Measurements from ENCODE around the gene USP38.

USP38 gene

GRCh38 chr4:143188136-143189088 is 3.7 kb downstream of the USP38 start:
- Histone ChIP-seq H3K27me3 (ENCODE audit: control insufficient read depth, insufficient read depth, low read length) (no peaks in the 10 kb centered on the region), H3K27ac (no peak overlapping the region), H3K9me3 (ENCODE audit: control insufficient read depth, low read length) (no peaks in the 10 kb centered on the region), H2AFZ (no peak overlapping the region), H3K4me2 (ENCODE audit: low read length) (peak overlapping the region; percentile 23), H3K36me3 (ENCODE audit: control insufficient read depth, insufficient read depth, low read length) (no peaks in the 10 kb centered on the region), H3K79me2 (peaks cover 16% of the 10 kb centered on the region), H3K4me1 (peaks cover 5% of the 10 kb centered on the region), H3K4me3 (ENCODE audit: low read depth, low read length) (no peak overlapping the region), H3K9ac (no peak overlapping the region)
- TF ChIP-seq CTCF (IDR thresholded peaks at IDR 0.05) = no peak

DNA sequence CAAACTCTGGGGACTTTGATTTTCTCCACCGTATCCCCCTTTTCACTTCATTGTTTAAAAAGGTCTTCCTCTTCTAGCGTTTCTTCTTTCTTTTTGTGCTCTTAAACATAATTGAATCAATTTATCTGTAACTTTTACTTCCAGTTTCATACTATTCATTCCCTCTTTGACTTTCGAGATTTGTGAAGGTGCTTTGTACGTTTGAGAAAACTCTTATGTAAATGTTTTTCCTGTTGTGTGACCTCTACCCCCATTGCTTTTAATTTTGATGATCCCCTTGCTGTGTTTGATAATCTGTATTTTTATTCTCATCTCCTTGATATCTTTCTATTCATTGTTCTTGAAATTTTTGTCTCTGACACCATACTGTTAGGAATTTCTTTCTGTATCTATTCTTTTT is 4.8 kb downstream of the USP38 start:
- Histone ChIP-seq H2AFZ (no peak overlapping the region), H3K4me2 (ENCODE audit: low read length) (peak overlapping the region; percentile 0), H3K9me3 (ENCODE audit: control insufficient read depth, low read length) (no peaks in the 10 kb centered on the region), H3K36me3 (ENCODE audit: control insufficient read depth, insufficient read depth, low read length) (no peaks in the 10 kb centered on the region), H3K27ac (no peak overlapping the region), H3K27me3 (ENCODE audit: control insufficient read depth, insufficient read depth, low read length) (no peaks in the 10 kb centered on the region), H3K4me3 (ENCODE audit: low read depth, low read length) (no peak overlapping the region), H3K79me2 (peaks cover 16% of the 10 kb centered on the region), H3K9ac (no peak overlapping the region), H3K4me1 (peaks cover 5% of the 10 kb centered on the region)
- no peak for TF ChIP-seq CTCF (IDR thresholded peaks at IDR 0.05)

GRCh38 chr4:143195581-143195980 is 10.9 kb downstream of the USP38 start:
- H3K4me2 ChIP-seq (ENCODE audit: low read length) = no peak overlapping the region
- H3K9me3 ChIP-seq (ENCODE audit: control insufficient read depth, low read length) = no peaks in the 10 kb centered on the region
- peaks cover 7% of the 10 kb centered on the region for H3K79me2 ChIP-seq
- H3K4me3 ChIP-seq (ENCODE audit: low read depth, low read length) = no peak overlapping the region
- no peak overlapping the region for H2AFZ ChIP-seq
- H3K27me3 ChIP-seq (ENCODE audit: control insufficient read depth, insufficient read depth, low read length) = no peaks in the 10 kb centered on the region
- H3K4me1 ChIP-seq = no peaks in the 10 kb centered on the region
- TF ChIP-seq CTCF (IDR thresholded peaks at IDR 0.05) = no peak
- H3K9ac ChIP-seq = no peak overlapping the region
- no peaks in the 10 kb centered on the region for H3K36me3 ChIP-seq (ENCODE audit: control insufficient read depth, insufficient read depth, low read length)
- no peak overlapping the region for H3K27ac ChIP-seq

DNA sequence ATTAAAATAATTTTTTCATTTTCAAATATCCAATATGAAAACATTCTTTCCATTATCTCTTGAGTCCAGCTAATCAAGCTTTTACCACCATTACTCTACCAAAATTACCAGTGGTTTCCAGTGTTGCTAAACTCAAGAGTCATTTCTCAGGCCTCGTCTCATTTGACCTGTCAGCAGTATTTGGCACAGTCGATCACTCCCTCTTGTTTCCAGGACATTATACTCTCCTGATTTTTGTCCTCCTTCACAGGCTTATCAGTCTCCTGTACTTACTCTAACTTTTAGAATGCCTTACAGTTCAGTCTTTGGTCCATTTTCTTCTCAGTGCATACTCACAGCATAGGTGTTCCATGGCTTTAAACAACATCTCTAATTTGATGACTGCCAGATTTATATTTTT is 11.6 kb downstream of the USP38 start:
- Histone ChIP-seq H3K9me3 (ENCODE audit: control insufficient read depth, low read length) (no peaks in the 10 kb centered on the region), H3K36me3 (ENCODE audit: control insufficient read depth, insufficient read depth, low read length) (no peaks in the 10 kb centered on the region), H3K27me3 (ENCODE audit: control insufficient read depth, insufficient read depth, low read length) (no peaks in the 10 kb centered on the region), H3K4me3 (ENCODE audit: low read depth, low read length) (no peak overlapping the region), H3K4me2 (ENCODE audit: low read length) (no peak overlapping the region), H3K79me2 (peaks cover 4% of the 10 kb centered on the region), H3K9ac (no peak overlapping the region), H2AFZ (no peak overlapping the region), H3K4me1 (no peaks in the 10 kb centered on the region), H3K27ac (no peak overlapping the region)
- no peak for TF ChIP-seq CTCF (IDR thresholded peaks at IDR 0.05)

DNA sequence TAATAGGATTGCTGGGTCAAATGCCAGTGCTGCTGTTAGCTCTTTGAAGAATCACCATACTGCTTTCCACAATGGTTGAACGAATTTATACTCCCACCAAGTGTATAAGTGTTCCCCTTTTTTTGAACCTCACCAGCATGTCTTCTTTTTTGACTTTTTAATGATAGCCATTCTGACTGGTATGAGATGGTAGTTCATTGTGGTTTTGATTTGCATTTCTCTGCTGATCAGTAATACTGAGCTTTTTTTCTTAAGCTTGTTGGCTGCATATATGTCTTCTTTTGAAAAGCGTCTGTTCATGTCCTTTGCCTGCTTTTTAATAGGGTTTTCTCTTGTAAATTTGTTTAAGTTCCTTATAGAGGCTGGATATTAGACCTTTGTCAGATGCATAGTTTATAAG is 14.8 kb downstream of the USP38 start:
- Histone ChIP-seq H3K9ac (no peak overlapping the region), H2AFZ (no peak overlapping the region), H3K4me1 (no peaks in the 10 kb centered on the region), H3K36me3 (ENCODE audit: control insufficient read depth, insufficient read depth, low read length) (no peaks in the 10 kb centered on the region), H3K79me2 (no peaks in the 10 kb centered on the region), H3K27ac (no peak overlapping the region), H3K4me2 (ENCODE audit: low read length) (no peak overlapping the region), H3K4me3 (ENCODE audit: low read depth, low read length) (no peak overlapping the region), H3K9me3 (ENCODE audit: control insufficient read depth, low read length) (no peaks in the 10 kb centered on the region), H3K27me3 (ENCODE audit: control insufficient read depth, insufficient read depth, low read length) (no peaks in the 10 kb centered on the region)
- TF ChIP-seq CTCF (IDR thresholded peaks at IDR 0.05) = no peak

Measured in parathyroid adenoma (tissue), 2 donors.